Kidney epithelial cell (primary cell): ENCODE measurements around the gene EDDM3A. TPM values are rescaled to one million over a fixed set of nuclear protein-coding genes. Genes with fewer than 3 reads are reported as not detected.

Source experiments
- DNase-seq: peaks from one replicate; pipeline ENCODE4 v3.0.0-alpha.2; 2010; ENCODE audit warnings: low read depth
- H3K27me3 ChIP-seq: 2 replicates; pipeline ENCODE4 v1.6.0; 2011; ENCODE audit warnings: low read length; ENCODE audit not compliant: control insufficient read depth, insufficient read depth
- H3K36me3 ChIP-seq: 2 replicates; pipeline ENCODE4 v1.5.1; 2011; ENCODE audit warnings: low read length; ENCODE audit not compliant: control insufficient read depth, insufficient read depth
- H3K4me3 ChIP-seq: 2 replicates; pipeline ENCODE4 v1.5.1; 2011; ENCODE audit warnings: low read depth, mild to moderate bottlenecking, control low read depth, low read length
- CTCF ChIP-seq: IDR thresholded peaks from 2 replicates; pipeline ENCODE4 v1.5.1; 2011; ENCODE audit warnings: mild to moderate bottlenecking, moderate library complexity, low read length, control low read depth, inconsistent platforms; ENCODE audit not compliant: insufficient read depth, poor library complexity, severe bottlenecking
- total RNA-seq: library from RNA; depleted of rRNA; stranded (reverse); fragments of >200 nt; gene quantifications from 2 replicates; pipeline ENCODE4 v1.2.3, GENCODE V29; 2015

Gene EDDM3A
- total RNA-seq, 1 donor from 2014 or later: not detected

DNA sequence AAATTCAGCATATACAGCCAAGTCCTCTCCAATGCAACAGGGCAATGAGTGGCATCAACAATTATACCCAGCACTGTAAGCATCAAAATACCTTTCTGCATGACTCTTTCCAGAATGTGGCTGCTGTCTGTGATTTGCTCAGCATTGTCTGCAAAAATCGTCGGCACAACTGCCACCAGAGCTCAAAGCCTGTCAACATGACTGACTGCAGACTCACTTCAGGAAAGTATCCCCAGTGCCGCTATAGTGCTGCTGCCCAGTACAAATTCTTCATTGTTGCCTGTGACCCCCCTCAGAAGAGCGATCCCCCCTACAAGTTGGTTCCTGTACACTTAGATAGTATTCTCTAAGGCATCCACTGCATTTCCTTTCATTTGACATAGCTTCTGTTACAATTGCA is 36.1 kb downstream of the EDDM3A start:
- TF ChIP-seq CTCF: no peak
- Histone ChIP-seq H3K4me3 (no peak overlapping the region), H3K36me3 (no peaks in the 10 kb centered on the region), H3K27me3 (no peaks in the 10 kb centered on the region)
- DNase-seq: no peak

DNA sequence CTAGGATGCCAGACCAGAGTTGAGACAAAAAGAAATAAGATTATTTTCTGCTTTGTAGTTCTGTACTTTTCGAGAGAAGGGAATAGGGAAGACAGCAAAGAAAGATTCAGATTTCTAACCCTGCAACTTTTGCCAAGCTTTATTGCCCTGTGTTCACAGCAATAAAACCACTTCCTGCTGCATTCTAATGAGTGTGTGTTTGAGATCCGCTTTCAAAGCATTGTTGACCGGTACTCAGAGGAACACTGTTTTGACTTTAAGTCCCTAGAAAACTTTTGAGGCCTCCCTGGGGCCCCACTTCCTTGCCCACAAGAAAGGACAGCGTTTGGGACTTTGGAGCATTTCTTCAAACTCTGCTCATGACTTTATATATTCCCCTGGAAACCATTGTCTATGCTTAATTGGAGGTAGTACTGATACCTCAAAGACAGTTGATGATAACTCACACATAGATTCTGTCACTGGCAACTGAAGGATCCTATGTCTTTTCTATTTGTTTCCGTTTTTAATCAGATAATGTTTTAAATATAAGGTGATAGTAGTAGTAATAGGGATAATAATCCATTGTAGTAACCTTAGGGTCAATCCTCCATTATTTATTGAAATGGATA is 36.7 kb downstream of the EDDM3A start:
- Histone ChIP-seq H3K27me3 (no peaks in the 10 kb centered on the region), H3K36me3 (no peaks in the 10 kb centered on the region), H3K4me3 (no peak overlapping the region)
- no peak for TF ChIP-seq CTCF
- no peak for DNase-seq

- no peaks in the 10 kb centered on the region for H3K27me3 ChIP-seq
Measured at GRCh38 chr14:20787025-20787424, 41.3 kb downstream of the EDDM3A start.

DNA sequence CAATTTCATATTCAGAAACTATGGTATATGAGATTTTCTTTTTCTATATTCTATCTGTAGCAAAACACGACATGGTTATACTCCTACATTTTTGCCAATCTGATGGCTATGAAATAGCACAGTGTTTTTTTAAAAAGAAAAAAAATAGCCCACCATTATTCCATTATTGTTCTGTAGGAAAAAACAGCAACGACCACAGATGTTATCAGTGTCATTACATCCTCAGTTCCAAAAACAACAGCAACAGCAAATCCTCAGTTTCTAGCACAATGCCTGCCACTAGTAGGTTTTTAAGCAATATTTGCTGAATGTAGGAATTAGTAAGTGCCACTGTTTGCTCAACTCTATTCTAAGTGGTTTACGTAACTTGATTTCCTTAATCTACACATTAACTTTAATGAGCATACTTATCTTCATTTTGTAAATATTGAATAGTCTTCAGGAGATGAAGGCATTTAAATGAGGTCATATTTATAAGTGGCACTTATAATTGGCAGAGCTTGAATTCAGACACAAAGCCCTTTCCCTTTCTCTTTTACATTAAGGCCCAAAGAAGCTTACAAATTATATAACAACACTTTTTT is 43.6 kb downstream of the EDDM3A start:
- no peak for DNase-seq
- H3K27me3 ChIP-seq: no peaks in the 10 kb centered on the region
- no peak for TF ChIP-seq CTCF
- no peaks in the 10 kb centered on the region for H3K36me3 ChIP-seq
- H3K4me3 ChIP-seq: no peak overlapping the region

More at GRCh38 chr14:20787025-20787424, 41.3 kb downstream of the EDDM3A start:
- TF ChIP-seq CTCF: no peak
- no peaks in the 10 kb centered on the region for H3K36me3 ChIP-seq
- no peak overlapping the region for H3K4me3 ChIP-seq
- no peak for DNase-seq

- DNase-seq: no peak
- no peak for TF ChIP-seq CTCF
Measured at GRCh38 chr14:20790464-20791116, 44.9 kb downstream of the EDDM3A start.

More at GRCh38 chr14:20790464-20791116, 44.9 kb downstream of the EDDM3A start:
- Histone ChIP-seq H3K27me3 (no peaks in the 10 kb centered on the region), H3K4me3 (no peak overlapping the region), H3K36me3 (no peaks in the 10 kb centered on the region)
